Stomach smooth muscle (tissue), 2 donors: Measurements from ENCODE around the gene ATG12.
A peak's percentile ranks its signal among the peaks of the same experiment; 100 is the strongest.
"Not testable (repeated sequence)": the region's sequence is repeated elsewhere in the genome, so short reads cannot be mapped to it uniquely, and the experiment has no call there.

ENCODE experiments used
- H3K27ac ChIP-seq: one replicate; pipeline ENCODE4 v1.7.0; 2013; ENCODE audit warnings: mild to moderate bottlenecking, low read length, inconsistent platforms
- H3K27me3 ChIP-seq, 2 donors: one replicate each; pipeline ENCODE4 v1.7.0; 2013; ENCODE audit warnings: low read length in 2 of 2; ENCODE audit not compliant: insufficient read depth in 2 of 2, control insufficient read depth in 1 of 2
- H3K36me3 ChIP-seq, 2 donors: one replicate each; pipeline ENCODE4 v1.7.0; 2013; ENCODE audit warnings: low read length in 2 of 2; ENCODE audit not compliant: control insufficient read depth in 2 of 2, insufficient read depth in 2 of 2
- H3K4me1 ChIP-seq: one replicate; pipeline ENCODE4 v1.7.0; 2013; ENCODE audit warnings: low read length; ENCODE audit not compliant: control insufficient read depth, insufficient read depth
- H3K4me3 ChIP-seq, 2 donors: one replicate each; pipeline ENCODE4 v1.7.0; 2013; ENCODE audit warnings: low read length in 2 of 2
- H3K9ac ChIP-seq, 2 donors: one replicate each; pipeline ENCODE4 v1.7.0; 2013; ENCODE audit warnings: low read length in 2 of 2, mild to moderate bottlenecking in 1 of 2
- H3K9me3 ChIP-seq, 2 donors: one replicate each; pipeline ENCODE4 v1.7.0; 2013; ENCODE audit warnings: low read length in 2 of 2; ENCODE audit not compliant: control insufficient read depth in 2 of 2
- donor health status: healthy.
- donor health status: Pancreatic carcinoma.

The ATG12 gene

GRCh38 chr5:115841382-115842088 lies at the start of gene ATG12, which contains the start of gene AP3S1:
Gene ATG12 (minus strand): TSS chr5:115841565. CDS start chr5:115841552, 13 bp downstream.
Gene AP3S1 (plus strand): TSS chr5:115841935. CDS start chr5:115842038, 103 bp downstream.
- H3K4me1 ChIP-seq: peaks cover 20% of the 10 kb centered on the region

GRCh38 chr5:115888027-115888426 lies 46.7 kb upstream of the ATG12 start:
- Histone ChIP-seq H3K27me3 (no peaks in the 10 kb centered on the region), H3K9ac (no peak overlapping the region), H3K36me3 (peaks cover 0 to 4% of the 10 kb centered on the region in 2 donors), H3K9me3 (no peaks in the 10 kb centered on the region), H3K4me3 (no peak overlapping the region), H3K27ac (no peak overlapping the region), H3K4me1 (no peaks in the 10 kb centered on the region)

More at GRCh38 chr5:115841382-115842088, at the start of gene ATG12, which contains the start of gene AP3S1:
- Histone ChIP-seq H3K27me3 (no peaks in the 10 kb centered on the region), H3K36me3 (peaks cover 0 to 5% of the 10 kb centered on the region in 2 donors), H3K4me3 (peak within 1 kb of the TSS; percentile 91 to 94), H3K9me3 (no peaks in the 10 kb centered on the region), H3K27ac (peak within 1 kb of the TSS; percentile 85), H3K9ac (peak within 1 kb of the TSS; percentile 89 to 90)

- H3K9me3 ChIP-seq, H3K27me3 ChIP-seq, H3K4me1 ChIP-seq, H3K9ac ChIP-seq, H3K36me3 ChIP-seq, H3K27ac ChIP-seq, H3K4me3 ChIP-seq: not testable (repeated sequence)
Observed at GRCh38 chr5:115885208-115885607, 43.8 kb upstream of the ATG12 start.

GRCh38 chr5:115884704-115885103 lies 43.3 kb upstream of the ATG12 start:
- Histone ChIP-seq H3K4me1 (no peaks in the 10 kb centered on the region), H3K27ac (no peak overlapping the region), H3K4me3 (no peak overlapping the region), H3K27me3 (no peaks in the 10 kb centered on the region), H3K9ac (no peak overlapping the region), H3K36me3 (peaks cover 0 to 7% of the 10 kb centered on the region in 2 donors), H3K9me3 (no peaks in the 10 kb centered on the region)

GRCh38 chr5:115882434-115882833 lies 41.1 kb upstream of the ATG12 start:
- not testable (repeated sequence) for H3K4me1 ChIP-seq, H3K4me3 ChIP-seq, H3K27ac ChIP-seq, H3K36me3 ChIP-seq, H3K27me3 ChIP-seq, H3K9me3 ChIP-seq, H3K9ac ChIP-seq

DNA sequence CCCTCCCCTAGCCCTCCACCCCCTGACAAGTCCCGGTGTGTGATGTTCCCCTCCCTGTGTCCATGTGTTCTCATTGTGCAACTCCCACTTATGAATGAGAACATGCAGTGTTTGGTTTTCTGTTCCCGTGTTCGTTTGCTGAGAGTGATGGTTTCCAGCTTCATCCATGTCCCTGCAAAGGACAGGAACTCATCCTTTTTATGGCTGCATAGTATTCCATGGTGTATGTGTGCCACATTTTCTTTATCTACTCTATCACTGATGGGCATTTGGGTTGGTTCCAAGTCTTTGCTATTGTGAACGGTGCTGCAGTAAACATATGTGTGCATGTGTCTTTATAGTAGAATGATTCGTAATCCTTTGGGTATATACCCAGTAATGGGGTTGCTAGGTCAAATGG lies 36.0 kb upstream of the ATG12 start:
- H3K36me3 ChIP-seq, H3K27me3 ChIP-seq, H3K4me1 ChIP-seq, H3K9ac ChIP-seq, H3K9me3 ChIP-seq, H3K27ac ChIP-seq, H3K4me3 ChIP-seq: not testable (repeated sequence)

- Histone ChIP-seq H3K27me3 (no peaks in the 10 kb centered on the region), H3K4me1 (no peaks in the 10 kb centered on the region), H3K36me3 (peaks cover 0 to 7% of the 10 kb centered on the region in 2 donors), H3K27ac (no peak overlapping the region), H3K9me3 (no peaks in the 10 kb centered on the region), H3K4me3 (no peak overlapping the region), H3K9ac (no peak overlapping the region)
Observed at GRCh38 chr5:115875447-115875846, 34.1 kb upstream of the ATG12 start.

DNA sequence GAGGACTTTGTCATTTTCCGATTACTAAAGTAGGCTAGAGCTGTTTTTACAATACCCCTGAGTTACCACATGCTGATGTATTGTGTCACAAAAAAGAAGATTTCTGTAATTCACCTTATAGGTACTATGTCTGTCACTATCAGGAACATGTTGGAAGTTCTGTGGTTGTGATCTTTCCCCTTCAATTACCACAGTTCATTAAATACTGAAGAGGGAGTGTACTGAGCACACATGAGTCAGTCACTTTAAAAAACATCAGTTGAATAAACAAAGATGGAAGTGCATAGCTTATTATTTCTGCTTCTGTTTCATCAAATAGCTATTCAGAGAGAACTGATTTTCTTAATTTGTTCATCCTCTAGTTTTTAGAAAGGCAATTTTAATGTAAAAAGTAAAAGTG lies 32.0 kb upstream of the ATG12 start:
- Histone ChIP-seq H3K4me3 (no peak overlapping the region), H3K27me3 (no peaks in the 10 kb centered on the region), H3K9me3 (no peaks in the 10 kb centered on the region), H3K9ac (no peak overlapping the region), H3K36me3 (peaks cover 0 to 7% of the 10 kb centered on the region in 2 donors), H3K27ac (no peak overlapping the region), H3K4me1 (no peaks in the 10 kb centered on the region)

GRCh38 chr5:115872447-115872846 lies 31.1 kb upstream of the ATG12 start:
- H3K4me1 ChIP-seq: no peaks in the 10 kb centered on the region
- no peak overlapping the region for H3K27ac ChIP-seq
- H3K4me3 ChIP-seq: no peak overlapping the region
- no peak overlapping the region for H3K9ac ChIP-seq
- no peaks in the 10 kb centered on the region for H3K9me3 ChIP-seq
- peaks cover 0 to 7% of the 10 kb centered on the region in 2 donors for H3K36me3 ChIP-seq
- no peaks in the 10 kb centered on the region for H3K27me3 ChIP-seq

DNA sequence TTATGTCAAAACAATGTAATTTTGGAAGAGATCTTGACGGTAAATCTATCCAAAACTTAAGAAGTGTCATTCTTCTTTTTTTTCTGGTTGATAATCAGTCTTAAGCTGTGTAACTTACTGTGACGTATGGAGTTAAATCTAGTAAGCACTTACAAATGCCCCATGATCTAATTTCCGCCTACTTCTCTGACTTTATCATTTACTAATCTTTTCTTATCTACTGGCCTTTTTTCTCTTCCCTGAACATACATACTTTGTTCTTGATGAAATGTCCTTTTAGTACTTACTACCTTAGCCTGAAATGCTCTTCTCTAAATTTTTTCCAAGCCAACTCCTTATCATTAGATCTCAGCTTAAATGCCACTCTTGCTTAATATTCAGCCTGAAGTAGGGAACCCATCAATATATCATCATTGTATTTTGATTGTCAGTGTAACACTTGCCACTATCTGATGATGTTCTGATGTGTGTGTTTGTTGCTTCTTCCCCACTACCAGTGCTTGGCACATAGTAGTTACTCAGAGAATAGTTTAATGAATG lies 28.0 kb upstream of the ATG12 start:
- Histone ChIP-seq H3K4me3 (no peak overlapping the region), H3K9me3 (no peaks in the 10 kb centered on the region), H3K27me3 (no peaks in the 10 kb centered on the region), H3K9ac (no peak overlapping the region), H3K4me1 (no peaks in the 10 kb centered on the region), H3K36me3 (peaks cover 0 to 7% of the 10 kb centered on the region in 2 donors), H3K27ac (no peak overlapping the region)

DNA sequence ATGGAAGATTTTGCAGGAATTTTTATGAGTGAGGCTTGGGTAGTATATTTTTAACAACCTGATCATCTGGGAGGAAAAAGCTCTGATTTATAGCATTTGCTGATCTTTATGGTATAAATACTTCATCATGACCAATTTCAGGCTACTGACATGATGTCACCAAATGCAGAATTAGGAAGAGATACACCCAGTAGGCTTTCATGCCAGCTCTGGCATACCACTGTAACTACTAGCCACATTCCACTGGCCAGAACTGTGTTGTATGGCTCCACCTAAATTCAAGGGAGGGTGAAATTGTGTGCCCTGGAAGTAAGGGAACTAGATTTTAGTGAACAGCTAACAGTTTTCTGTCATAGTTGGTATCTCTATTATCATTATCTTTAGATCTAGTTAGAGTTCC lies 18.0 kb upstream of the ATG12 start:
- no peaks in the 10 kb centered on the region for H3K4me1 ChIP-seq
- no peak overlapping the region for H3K4me3 ChIP-seq
- no peaks in the 10 kb centered on the region for H3K27me3 ChIP-seq

More for the DNA sequence above, 18.0 kb upstream of the ATG12 start:
- H3K9me3 ChIP-seq: no peaks in the 10 kb centered on the region
- no peak overlapping the region for H3K9ac ChIP-seq
- no peak overlapping the region for H3K27ac ChIP-seq
- H3K36me3 ChIP-seq: no peaks in the 10 kb centered on the region
